Caco-2 (cell line): ENCODE measurements around the gene TBC1D21. TPM values are rescaled to one million over a fixed set of nuclear protein-coding genes. Genes with fewer than 3 reads are reported as not detected.

ENCODE experiments used
- Bru-seq: library from RNA; stranded (reverse); fragments of 400-500 nt; gene quantifications from one replicate; lab custom pipeline; 2021; lab: Mats Ljungman, UMichigan
- BruChase-seq, 2 experiments: library from RNA; stranded (reverse); fragments of 400-500 nt; gene quantifications; one replicate each; lab custom pipeline; 2021; lab: Mats Ljungman, UMichigan
- BruUV-seq: library from RNA; stranded (reverse); fragments of 400-500 nt; replicated peaks from 2 replicates; lab custom pipeline; 2021; lab: Mats Ljungman, UMichigan
- CTCF ChIA-PET: fragments of 300-600 bp; sonication (Branson Sonifier 250); formaldehyde crosslinking; loops from one replicate; lab custom pipeline; 2022; ENCODE audit warnings: antibody characterized with exemption; lab: Charles Lee
- POLR2A ChIA-PET: fragments of 300-600 bp; sonication (Branson Sonifier 250); formaldehyde crosslinking; loops from one replicate; lab custom pipeline; 2022; ENCODE audit warnings: antibody characterized with exemption; lab: Charles Lee
- DNase-seq, 2 experiments: peaks; one replicate each; pipeline versions ENCODE4 v3.0.0 to v3.0.0-alpha.2; 2020 to 2022
- H3K27me3 ChIP-seq: replicated peaks from 2 replicates; pipeline ENCODE4 v1.6.0; 2011; ENCODE audit warnings: low read length; ENCODE audit not compliant: control insufficient read depth, insufficient read depth
- H3K36me3 ChIP-seq: 2 replicates; pipeline ENCODE4 v1.5.1; 2011; ENCODE audit warnings: low read length; ENCODE audit not compliant: control insufficient read depth, insufficient read depth
- H3K4me1 ChIP-seq: fragments of 250-450 bp; sonication (Bioruptor Pico); 2 replicates; pipeline ENCODE4 v1.5.1; 2020; ENCODE audit warnings: mild to moderate bottlenecking
- H3K4me3 ChIP-seq: 2 replicates; pipeline ENCODE4 v1.5.1; 2011; ENCODE audit warnings: low read depth, mild to moderate bottlenecking, control low read depth, low read length
- H3K9me3 ChIP-seq: fragments of 250-450 bp; sonication (Bioruptor Pico); 2 replicates; pipeline ENCODE4 v1.5.1; 2020; ENCODE audit warnings: mild to moderate bottlenecking, moderate library complexity
- H3K27ac Mint-ChIP-seq: one replicate; pipeline ENCODE4 v1.8.0; 2022; ENCODE audit warnings: mixed read lengths; ENCODE audit not compliant: unreplicated experiment
- H3K27me3 Mint-ChIP-seq: one replicate; pipeline ENCODE4 v1.8.0; 2022; ENCODE audit warnings: mixed read lengths; ENCODE audit not compliant: insufficient read depth, unreplicated experiment
- H3K36me3 Mint-ChIP-seq: one replicate; pipeline ENCODE4 v1.8.0; 2022; ENCODE audit warnings: mild to moderate bottlenecking, mixed read lengths; ENCODE audit not compliant: insufficient read depth, unreplicated experiment
- H3K4me1 Mint-ChIP-seq: one replicate; pipeline ENCODE4 v1.8.0; 2022; ENCODE audit warnings: low read depth, mixed read lengths; ENCODE audit not compliant: unreplicated experiment
- H3K4me3 Mint-ChIP-seq: one replicate; pipeline ENCODE4 v1.8.0; 2022; ENCODE audit warnings: mild to moderate bottlenecking, moderate library complexity, mixed read lengths; ENCODE audit not compliant: unreplicated experiment
- H3K9me3 Mint-ChIP-seq: one replicate; pipeline ENCODE4 v1.8.0; 2022; ENCODE audit warnings: mixed read lengths; ENCODE audit not compliant: unreplicated experiment
- CTCF ChIP-seq, 2 experiments: fragments of 200-600 bp in 1 of 2; IDR thresholded peaks; 1 replicate in 1 of 2; 2 replicates in 1 of 2; pipeline versions ENCODE4 v1.5.1 to v1.8.0; 2011 to 2022; ENCODE audit warnings: antibody characterized with exemption in 1 of 2, control low read depth in 1 of 2, inconsistent platforms in 1 of 2, low read depth in 1 of 2, low read length in 1 of 2, mild to moderate bottlenecking in 1 of 2, moderate library complexity in 1 of 2; ENCODE audit not compliant: insufficient read depth in 1 of 2, severe bottlenecking in 1 of 2, unreplicated experiment in 1 of 2
- intact Hi-C: fragments of 100-400 bp; cut with micrococcal nuclease; formaldehyde crosslinking; loops from one replicate; pipeline ENCODE4 v1.10.0; 2022; ENCODE audit not compliant: unreplicated experiment
- long read RNA-seq: library from polyadenylated mRNA; stranded (forward); transcript quantifications from one replicate; pipeline ENCODE4 v2.0.0, GENCODE V29; 2022
- total RNA-seq: library from RNA; stranded (reverse); gene quantifications from 2 replicates; pipeline ENCODE4 v1.2.3, GENCODE V29; 2022

The TBC1D21 gene
- not detected in 2 replicates for total RNA-seq
- Bru-seq, nascent RNA = not detected
- percentile 4 among the genes with signal in this experiment for BruChase-seq, experiment 1, labeled RNA remaining after a 2-hour chase
- BruChase-seq, experiment 2, labeled RNA remaining after a 6-hour chase = percentile 6 among the genes with signal in this experiment
- long read RNA-seq = 0 reads

- H3K27me3 Mint-ChIP-seq = peaks cover 8% of the 10 kb centered on the region
- H3K36me3 Mint-ChIP-seq = no peaks in the 10 kb centered on the region
- BruUV-seq = no TSS peak
- no peak within 1 kb of the TSS for H3K27ac Mint-ChIP-seq
- TF ChIP-seq CTCF (IDR thresholded peaks at IDR 0.05; ENCODE audit: insufficient read depth in 1 of 2, low read depth in 1 of 2, low read length in 1 of 2, severe bottlenecking in 1 of 2, unreplicated experiment in 1 of 2) = no peak
- H3K9me3 Mint-ChIP-seq = peaks cover 8% of the 10 kb centered on the region
- Histone ChIP-seq H3K36me3 (no peaks in the 10 kb centered on the region), H3K27me3 (no peaks in the 10 kb centered on the region; the same call in 1 of the 2 replicates), H3K9me3 (no peaks in the 10 kb centered on the region; the same call in 1 of the 2 replicates), H3K4me1 (peaks cover 14% of the 10 kb centered on the region), H3K4me3 (no peak within 1 kb of the TSS)
- H3K4me3 Mint-ChIP-seq = no peak within 1 kb of the TSS
- H3K4me1 Mint-ChIP-seq = peaks cover 5% of the 10 kb centered on the region
- ChIA-PET POLR2A (no interaction called here), CTCF (interaction anchor here (0.7 to 2.9 kb wide), 5 partner anchors 17 to 257 kb away, joined by 3 to 31 read pairs (median 4); partner anchors contain the start of gene LOXL1)
- DNase-seq = peak in 1 of 2 experiments; percentile 9
- intact Hi-C loops = no loop called here
Measured at GRCh38 chr15:73873456-73873855, at the start of gene TBC1D21. TSS of gene TBC1D21 (plus strand) at chr15:73873564. CDS start at chr15:73873710, 146 bp downstream.

GRCh38 chr15:73826711-73827251, 46.6 kb upstream of the TBC1D21 start:
- no peaks in the 10 kb centered on the region; the same call in 1 of the 2 replicates for H3K27me3 ChIP-seq
- H3K4me3 ChIP-seq = no peak overlapping the region
- no peak for TF ChIP-seq CTCF (IDR thresholded peaks at IDR 0.05; ENCODE audit: insufficient read depth in 1 of 2, low read depth in 1 of 2, low read length in 1 of 2, severe bottlenecking in 1 of 2, unreplicated experiment in 1 of 2)
- no peak overlapping the region for H3K27ac Mint-ChIP-seq
- intact Hi-C loops = no loop called here
- no peaks in the 10 kb centered on the region for H3K36me3 ChIP-seq
- ChIA-PET CTCF (no interaction called here), POLR2A (no interaction called here)
- no peaks in the 10 kb centered on the region for H3K9me3 ChIP-seq
- peaks cover 6% of the 10 kb centered on the region for H3K27me3 Mint-ChIP-seq
- no peaks in the 10 kb centered on the region for H3K4me1 ChIP-seq
- no TSS peak for BruUV-seq
- H3K4me1 Mint-ChIP-seq = no peaks in the 10 kb centered on the region
- no peaks in the 10 kb centered on the region for H3K36me3 Mint-ChIP-seq
- no peaks in the 10 kb centered on the region for H3K9me3 Mint-ChIP-seq
- no peak overlapping the region for H3K4me3 Mint-ChIP-seq
- no peak for DNase-seq

GRCh38 chr15:73829523-73829922, 43.8 kb upstream of the TBC1D21 start:
- POLR2A ChIA-PET = no interaction called here
- no peak for TF ChIP-seq CTCF (IDR thresholded peaks at IDR 0.05; ENCODE audit: insufficient read depth in 1 of 2, low read depth in 1 of 2, low read length in 1 of 2, severe bottlenecking in 1 of 2, unreplicated experiment in 1 of 2)
- Histone ChIP-seq H3K4me3 (no peak overlapping the region), H3K9me3 (no peaks in the 10 kb centered on the region), H3K27me3 (no peaks in the 10 kb centered on the region; the same call in 1 of the 2 replicates), H3K36me3 (no peaks in the 10 kb centered on the region), H3K4me1 (no peaks in the 10 kb centered on the region)
- H3K4me3 Mint-ChIP-seq = no peak overlapping the region
- H3K27me3 Mint-ChIP-seq = peaks cover 16% of the 10 kb centered on the region
- CTCF ChIA-PET = no interaction called here
- no peaks in the 10 kb centered on the region for H3K36me3 Mint-ChIP-seq
- intact Hi-C loops = no loop called here
- BruUV-seq = no TSS peak
- no peak for DNase-seq
- no peaks in the 10 kb centered on the region for H3K9me3 Mint-ChIP-seq
- H3K4me1 Mint-ChIP-seq = no peaks in the 10 kb centered on the region
- H3K27ac Mint-ChIP-seq = no peak overlapping the region
